Neutrophil (primary cell): Measurements from ENCODE around the gene TRIM8.
"Not testable (repeated sequence)": the region's sequence is repeated elsewhere in the genome, so short reads cannot be mapped to it uniquely, and the experiment has no call there.

Experiments
- H3K27ac ChIP-seq: fragments of 200-600 bp; sonication (generic); 2 replicates; pipeline ENCODE4 v1.5.1; 2016; ENCODE audit warnings: mild to moderate bottlenecking, moderate library complexity
- H3K27me3 ChIP-seq: fragments of 200-600 bp; sonication (generic); 2 replicates; pipeline ENCODE4 v1.6.0; 2016; ENCODE audit warnings: mild to moderate bottlenecking
- H3K36me3 ChIP-seq: fragments of 200-600 bp; sonication (generic); 2 replicates; pipeline ENCODE4 v1.5.1; 2017
- H3K4me1 ChIP-seq, 2 experiments: fragments of 200-600 bp in 1 of 2; sonication (generic) in 1 of 2; 1 replicate in 1 of 2; 2 replicates in 1 of 2; pipeline versions ENCODE4 v1.5.1 to v1.6.1; 2013 to 2016; ENCODE audit warnings: low read depth in 1 of 2, low read length in 1 of 2, mild to moderate bottlenecking in 1 of 2, moderate library complexity in 1 of 2; ENCODE audit not compliant: control insufficient read depth in 1 of 2, insufficient read depth in 1 of 2
- H3K4me3 ChIP-seq, 2 experiments: fragments of 200-600 bp in 1 of 2; sonication (generic) in 1 of 2; 1 replicate in 1 of 2; 2 replicates in 1 of 2; pipeline ENCODE4 v1.5.1; 2013 to 2016; ENCODE audit warnings: low read depth in 1 of 2, low read length in 1 of 2, mild to moderate bottlenecking in 1 of 2, moderate library complexity in 1 of 2
- H3K9me3 ChIP-seq: fragments of 200-600 bp; sonication (generic); 2 replicates; pipeline ENCODE4 v1.5.1; 2016
- CTCF ChIP-seq: fragments of 200-600 bp; sonication (generic); IDR thresholded peaks from 2 replicates; pipeline ENCODE4 v1.5.1; 2016; ENCODE audit warnings: antibody characterized with exemption

The TRIM8 gene

GRCh38 chr10:102682416-102682815, 38.1 kb downstream of the TRIM8 start:
- Histone ChIP-seq H3K4me1 (peaks cover 20% of the 10 kb centered on the region in 2 experiments), H3K27ac (no peak overlapping the region), H3K4me3 (no peak overlapping the region), H3K36me3 (peaks cover 7% of the 10 kb centered on the region), H3K27me3 (no peaks in the 10 kb centered on the region), H3K9me3 (no peaks in the 10 kb centered on the region)
- no peak for TF ChIP-seq CTCF

- H3K9me3 ChIP-seq: no peaks in the 10 kb centered on the region
- H3K4me1 ChIP-seq: peaks cover 14 to 15% of the 10 kb centered on the region in 2 experiments
- no peak overlapping the region for H3K27ac ChIP-seq
- no peak overlapping the region for H3K4me3 ChIP-seq
- TF ChIP-seq CTCF: no peak
- no peaks in the 10 kb centered on the region for H3K27me3 ChIP-seq
- peaks cover 7% of the 10 kb centered on the region for H3K36me3 ChIP-seq
These were observed 38.7 kb downstream of the TRIM8 start for GRCh38 chr10:102682981-102683380.

GRCh38 chr10:102683736-102684135, 39.5 kb downstream of the TRIM8 start:
- no peak for TF ChIP-seq CTCF
- Histone ChIP-seq H3K27me3 (no peaks in the 10 kb centered on the region), H3K9me3 (no peaks in the 10 kb centered on the region), H3K4me3 (no peak overlapping the region), H3K36me3 (peaks cover 7% of the 10 kb centered on the region), H3K27ac (no peak overlapping the region), H3K4me1 (peaks cover 6 to 7% of the 10 kb centered on the region in 2 experiments)

DNA sequence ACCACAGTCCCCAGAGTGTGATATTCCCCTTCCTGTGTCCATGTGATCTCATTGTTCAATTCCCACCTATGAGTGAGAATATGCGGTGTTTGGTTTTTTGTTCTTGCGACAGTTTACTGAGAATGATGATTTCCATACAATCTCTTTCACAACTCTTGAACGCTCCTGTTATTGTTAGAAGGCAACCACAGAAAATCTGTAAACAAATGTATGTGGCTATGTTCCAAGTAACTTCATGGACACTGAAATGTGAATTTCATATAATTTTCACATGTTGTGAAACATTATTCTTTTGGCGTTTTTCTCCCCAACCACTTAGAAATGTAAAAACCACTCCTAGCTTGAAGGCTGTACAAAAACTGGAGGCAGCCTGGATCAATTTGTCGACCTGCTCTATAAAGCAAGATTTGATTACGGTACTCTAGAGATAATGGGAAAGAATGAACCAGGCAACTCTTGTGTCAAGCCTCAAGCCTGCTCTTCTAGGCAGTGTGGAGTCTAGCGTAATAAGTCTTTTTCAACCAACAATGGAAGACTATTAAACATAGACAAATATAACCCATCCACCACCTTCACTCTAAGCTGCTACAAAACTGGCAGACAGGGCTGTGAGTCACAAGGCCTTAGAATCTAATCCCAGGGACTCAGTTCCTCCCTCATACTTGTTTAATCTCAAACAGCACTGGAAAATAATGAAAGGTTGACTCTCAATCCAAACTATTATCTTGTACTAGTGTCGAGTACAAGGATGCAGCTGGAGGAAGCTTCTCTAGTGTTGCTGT, 47.2 kb downstream of the TRIM8 start:
- Histone ChIP-seq H3K4me3 (no peak overlapping the region), H3K9me3 (no peaks in the 10 kb centered on the region), H3K27ac (no peak overlapping the region), H3K27me3 (no peaks in the 10 kb centered on the region), H3K36me3 (no peaks in the 10 kb centered on the region), H3K4me1 (no peaks in the 10 kb centered on the region)
- no peak for TF ChIP-seq CTCF

- H3K27ac ChIP-seq, H3K9me3 ChIP-seq, H3K4me1 ChIP-seq, H3K27me3 ChIP-seq, H3K4me3 ChIP-seq: not testable (repeated sequence)
- peaks cover 13% of the 10 kb centered on the region for H3K36me3 ChIP-seq
These were observed 51.1 kb downstream of the TRIM8 start for GRCh38 chr10:102695401-102695800.

DNA sequence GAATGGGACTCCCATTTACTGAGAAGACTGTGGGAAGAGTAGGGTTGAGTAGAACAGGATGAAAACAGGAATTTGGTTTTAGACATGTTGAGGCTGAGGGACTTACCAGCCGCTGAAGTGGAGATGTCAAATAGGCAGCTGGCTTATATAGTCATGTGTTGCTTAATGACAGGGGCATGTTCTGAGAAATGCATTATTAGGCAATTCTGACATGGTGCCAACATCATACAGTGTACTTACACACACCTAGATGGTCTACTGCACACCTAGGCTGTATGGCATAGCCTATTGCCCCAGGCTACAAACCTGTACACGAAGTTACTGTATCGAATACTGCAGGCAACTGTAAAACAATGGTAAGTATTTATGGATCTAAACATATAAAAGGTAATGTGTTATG, 52.5 kb downstream of the TRIM8 start:
- Histone ChIP-seq H3K4me3 (no peak overlapping the region), H3K4me1 (peaks cover 0 to 4% of the 10 kb centered on the region in 2 experiments), H3K27ac (no peak overlapping the region), H3K9me3 (no peaks in the 10 kb centered on the region), H3K36me3 (peaks cover 13% of the 10 kb centered on the region), H3K27me3 (no peaks in the 10 kb centered on the region)
- no peak for TF ChIP-seq CTCF
